GM20431 (cell line): ENCODE measurements around the gene STAT5B.
"Not testable (repeated sequence)": the region's sequence is repeated elsewhere in the genome, so short reads cannot be mapped to it uniquely, and the experiment has no call there.

Source experiments
- in situ Hi-C: fragments of 300-500 bp; cut with MseI, MboI; formaldehyde crosslinking; loops from one replicate; pipeline ENCODE4 v1.15.0; 2020; ENCODE audit warnings: low sequenced_read_pairs; ENCODE audit not compliant: unreplicated experiment

Gene STAT5B

DNA sequence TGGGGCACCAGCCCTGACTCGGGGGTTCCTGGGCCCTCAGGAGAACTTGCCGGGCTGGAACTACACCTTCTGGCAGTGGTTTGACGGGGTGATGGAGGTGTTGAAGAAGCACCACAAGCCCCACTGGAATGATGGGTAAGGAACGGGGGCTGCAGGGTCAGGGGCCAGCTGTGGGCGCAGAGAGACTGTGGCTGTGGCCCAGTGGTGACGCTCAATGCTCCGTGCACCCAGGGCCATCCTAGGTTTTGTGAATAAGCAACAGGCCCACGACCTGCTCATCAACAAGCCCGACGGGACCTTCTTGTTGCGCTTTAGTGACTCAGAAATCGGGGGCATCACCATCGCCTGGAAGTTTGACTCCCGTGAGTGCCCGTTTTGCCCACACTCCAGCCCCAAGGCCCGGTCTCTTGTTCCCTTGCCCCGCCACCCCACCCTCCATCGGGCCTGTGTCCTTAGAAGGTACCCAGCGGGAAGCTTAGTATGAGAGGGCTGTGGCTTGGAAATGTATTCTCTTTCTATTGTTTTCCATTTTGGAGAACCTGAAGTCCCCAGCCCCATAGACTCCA, 31.3 kb upstream of the STAT5B start:
- in situ Hi-C loops: no loop called here

- in situ Hi-C loops: no loop called here
These were observed 30.1 kb upstream of the STAT5B start for GRCh38 chr17:42306385-42306667.

DNA sequence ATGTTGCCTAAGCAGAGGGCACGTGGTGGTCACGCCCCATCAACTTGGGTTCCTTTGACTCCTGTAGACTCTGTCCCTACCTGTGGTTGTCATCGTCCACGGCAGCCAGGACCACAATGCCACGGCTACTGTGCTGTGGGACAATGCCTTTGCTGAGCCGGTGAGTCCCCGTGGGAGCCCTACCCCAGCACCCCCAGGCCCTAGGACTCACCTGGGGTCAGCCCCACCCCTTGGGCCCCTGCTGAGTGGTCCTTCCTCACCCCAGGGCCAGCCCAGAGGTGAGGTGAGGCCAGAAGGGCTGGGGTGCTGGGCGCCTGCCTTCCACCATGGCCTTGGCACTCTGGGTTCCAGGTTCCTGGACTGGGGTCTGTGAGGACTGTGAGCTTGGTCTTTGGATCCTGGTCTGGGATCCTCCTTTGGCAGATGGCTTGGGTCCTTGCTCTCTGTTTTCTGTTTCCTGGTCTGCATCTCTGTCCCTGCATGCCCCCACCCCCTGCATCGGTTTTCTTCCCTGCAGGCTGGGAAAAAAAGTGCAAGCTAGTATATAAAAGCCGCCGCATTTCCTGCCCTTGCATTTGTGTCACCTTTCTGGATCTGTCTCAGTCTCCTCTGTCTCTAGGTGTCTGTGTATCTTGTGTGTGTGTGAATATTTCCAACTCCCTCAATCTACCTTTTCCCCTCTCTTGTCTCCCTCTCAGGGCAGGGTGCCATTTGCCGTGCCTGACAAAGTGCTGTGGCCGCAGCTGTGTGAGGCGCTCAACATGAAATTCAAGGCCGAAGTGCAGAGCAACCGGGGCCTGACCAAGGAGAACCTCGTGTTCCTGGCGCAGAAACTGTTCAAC, 29.6 kb upstream of the STAT5B start:
- in situ Hi-C loops: no loop called here

DNA sequence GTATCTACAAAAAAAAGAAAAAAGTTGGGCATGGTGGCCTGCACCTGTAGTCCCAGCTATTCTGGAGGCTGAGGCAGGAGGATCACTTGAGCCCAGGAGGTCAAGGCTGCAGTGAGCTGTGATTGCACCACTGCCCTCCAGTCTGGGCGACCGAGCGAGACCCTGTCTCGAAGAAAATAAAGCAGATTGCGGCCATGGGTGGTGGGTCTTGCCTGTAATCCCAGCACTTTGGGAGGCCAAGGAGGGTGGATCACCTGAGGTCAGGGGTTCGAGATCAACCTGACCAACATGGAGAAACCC, 28.8 kb upstream of the STAT5B start:
- in situ Hi-C loops: not testable (repeated sequence)

GRCh38 chr17:42304187-42305030, 28.2 kb upstream of the STAT5B start:
- in situ Hi-C loops: no loop called here

DNA sequence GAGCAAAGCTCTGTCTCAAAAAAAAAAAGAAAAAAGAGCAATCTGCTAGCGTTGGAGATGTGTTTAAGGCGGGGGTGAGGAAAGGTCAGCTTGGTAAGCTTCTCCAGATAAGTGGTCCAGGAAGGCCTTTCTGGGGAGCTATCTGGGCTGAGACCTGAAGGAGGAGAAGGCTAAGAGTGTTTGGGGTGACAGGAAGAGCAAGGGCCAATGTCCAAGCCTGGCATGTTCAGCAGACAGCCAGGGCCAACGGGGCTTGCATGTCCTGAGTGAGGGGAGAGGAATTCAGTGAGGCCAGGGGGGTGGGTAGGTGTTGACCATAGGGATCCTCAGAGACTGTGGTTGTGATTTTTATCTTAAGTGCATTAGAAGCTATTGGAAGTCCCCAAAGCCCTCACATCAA, 27.5 kb upstream of the STAT5B start:
- in situ Hi-C loops: no loop called here

DNA sequence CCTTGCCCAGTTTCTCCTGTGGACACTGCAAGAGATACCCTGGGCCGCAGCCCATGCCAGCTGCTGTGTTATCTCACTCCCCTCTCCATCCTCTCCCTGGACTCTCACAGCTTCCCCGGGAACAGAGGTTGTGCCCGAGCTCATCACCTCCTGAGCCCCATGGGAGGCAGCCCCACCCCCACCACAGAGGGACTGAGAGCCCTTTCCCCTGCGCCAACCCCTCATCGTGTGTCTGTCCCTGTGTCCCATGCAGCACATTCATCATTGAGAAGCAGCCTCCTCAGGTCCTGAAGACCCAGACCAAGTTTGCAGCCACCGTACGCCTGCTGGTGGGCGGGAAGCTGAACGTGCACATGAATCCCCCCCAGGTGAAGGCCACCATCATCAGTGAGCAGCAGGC, 24.8 kb upstream of the STAT5B start:
- in situ Hi-C loops: no loop called here

- in situ Hi-C loops: not testable (repeated sequence)
These were observed 23.7 kb upstream of the STAT5B start for GRCh38 chr17:42299913-42300312.

DNA sequence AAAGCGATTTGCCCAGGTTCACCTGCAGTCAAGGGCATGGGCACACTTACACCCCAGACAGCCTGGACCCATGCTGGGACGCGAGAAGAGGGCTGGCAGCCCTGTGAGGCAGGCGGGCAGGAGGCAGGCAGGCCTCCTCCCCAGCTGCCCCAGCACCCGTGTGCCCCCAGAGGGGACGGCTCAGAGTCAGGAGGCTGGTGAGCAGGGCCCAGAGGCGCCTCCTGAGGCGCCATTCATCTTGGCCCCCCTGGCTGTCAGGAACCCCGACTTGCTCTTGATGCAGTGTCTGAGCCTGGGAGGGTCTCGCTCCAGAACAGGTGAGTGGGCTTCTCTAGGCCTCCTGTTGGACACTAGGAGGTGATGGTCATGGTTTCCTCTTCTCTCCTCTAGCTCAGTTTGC, 23.2 kb upstream of the STAT5B start:
- in situ Hi-C loops: not testable (repeated sequence)

- in situ Hi-C loops: not testable (repeated sequence)
These were observed 21.6 kb upstream of the STAT5B start for GRCh38 chr17:42297775-42298174.

GRCh38 chr17:42296012-42296411, 19.8 kb upstream of the STAT5B start:
- in situ Hi-C loops: no loop called here

DNA sequence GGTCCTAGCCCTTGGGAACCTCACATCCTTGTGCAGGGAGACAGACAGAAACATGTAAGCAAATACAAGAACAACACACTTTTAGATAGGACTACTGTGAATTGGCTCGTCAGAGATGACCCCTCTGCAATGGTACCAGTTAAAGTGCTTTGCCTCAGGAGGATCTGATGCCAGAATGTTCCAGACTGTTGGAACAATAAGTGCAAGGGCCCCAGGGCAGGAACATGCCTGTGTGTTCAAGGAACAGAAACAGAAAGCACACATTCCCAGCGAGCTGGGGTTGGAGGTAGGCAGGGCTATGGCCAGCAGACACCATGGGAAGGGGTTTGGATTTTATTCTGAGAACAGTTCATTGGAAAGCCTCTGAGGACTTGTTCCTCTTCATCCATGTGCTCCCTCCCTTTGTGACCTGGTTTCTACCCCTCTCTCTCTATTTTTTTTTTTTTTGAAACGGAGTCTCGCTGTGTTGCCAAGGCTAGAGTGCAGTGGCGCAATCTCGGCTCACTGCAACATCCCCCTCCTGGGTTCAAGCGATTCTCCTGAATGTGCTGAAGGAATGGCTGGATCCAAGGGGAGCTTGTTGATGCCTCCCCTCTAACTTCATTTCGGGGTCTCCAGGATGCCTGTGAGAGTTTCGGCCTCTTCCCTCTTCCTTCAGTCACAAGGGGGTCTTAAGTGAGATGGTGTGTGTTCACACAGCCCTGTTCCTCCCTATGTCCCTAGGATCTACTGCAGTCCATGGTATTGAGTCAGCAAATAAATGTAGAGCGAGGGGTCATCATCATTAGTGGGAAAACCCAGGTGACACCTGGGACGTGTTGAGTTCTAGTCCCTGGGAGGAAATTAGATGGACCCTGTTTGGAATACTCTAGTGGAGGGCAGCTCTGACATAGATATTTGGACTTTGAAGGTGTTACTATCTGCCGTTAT, 18.5 kb upstream of the STAT5B start:
- in situ Hi-C loops: no loop called here

DNA sequence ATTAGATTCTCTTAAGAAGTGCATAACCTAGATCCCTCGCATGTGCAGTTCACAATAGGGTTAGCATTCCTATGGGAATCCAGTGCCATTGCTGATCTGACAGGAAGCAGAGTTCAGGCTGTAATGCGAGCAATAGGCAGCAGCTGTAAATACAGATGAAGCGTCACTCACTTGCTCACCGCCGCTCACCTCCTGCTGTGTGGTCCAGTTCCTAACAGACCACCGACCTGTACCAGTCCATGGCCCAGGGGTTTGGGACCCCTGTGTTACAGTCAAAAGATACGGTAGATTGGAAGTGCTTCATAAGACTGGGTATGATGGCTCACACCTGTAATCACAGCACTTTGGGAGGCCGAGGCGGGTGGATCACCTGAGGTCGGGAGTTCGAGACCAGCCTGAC, 14.9 kb upstream of the STAT5B start:
- in situ Hi-C loops: no loop called here

GRCh38 chr17:42290577-42290976, 14.4 kb upstream of the STAT5B start:
- in situ Hi-C loops: no loop called here

DNA sequence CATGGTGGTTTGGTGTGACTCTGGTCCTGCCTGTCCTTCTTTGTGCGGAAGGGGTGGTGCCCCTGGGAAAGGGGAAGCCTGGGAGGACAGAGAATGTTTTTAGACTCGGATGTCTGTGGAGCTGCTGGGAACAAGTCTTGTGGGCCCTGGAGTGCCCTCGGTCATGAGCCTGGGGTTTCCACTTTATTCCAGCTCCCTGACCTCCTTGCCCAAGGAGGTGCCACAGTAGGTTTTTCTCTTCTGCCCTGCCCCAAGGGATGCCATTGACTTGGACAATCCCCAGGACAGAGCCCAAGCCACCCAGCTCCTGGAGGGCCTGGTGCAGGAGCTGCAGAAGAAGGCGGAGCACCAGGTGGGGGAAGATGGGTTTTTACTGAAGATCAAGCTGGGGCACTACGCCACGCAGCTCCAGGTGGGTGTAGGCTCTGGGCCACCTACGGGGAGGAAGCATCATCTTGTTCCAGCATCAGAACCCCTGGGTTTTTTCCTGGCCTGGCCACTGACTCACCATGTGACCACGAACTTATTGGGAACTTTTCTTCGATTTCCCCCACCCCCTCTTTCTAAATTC, 13.5 kb upstream of the STAT5B start:
- in situ Hi-C loops: no loop called here

- in situ Hi-C loops: no loop called here
These were observed 12.8 kb upstream of the STAT5B start for GRCh38 chr17:42288803-42289610.

DNA sequence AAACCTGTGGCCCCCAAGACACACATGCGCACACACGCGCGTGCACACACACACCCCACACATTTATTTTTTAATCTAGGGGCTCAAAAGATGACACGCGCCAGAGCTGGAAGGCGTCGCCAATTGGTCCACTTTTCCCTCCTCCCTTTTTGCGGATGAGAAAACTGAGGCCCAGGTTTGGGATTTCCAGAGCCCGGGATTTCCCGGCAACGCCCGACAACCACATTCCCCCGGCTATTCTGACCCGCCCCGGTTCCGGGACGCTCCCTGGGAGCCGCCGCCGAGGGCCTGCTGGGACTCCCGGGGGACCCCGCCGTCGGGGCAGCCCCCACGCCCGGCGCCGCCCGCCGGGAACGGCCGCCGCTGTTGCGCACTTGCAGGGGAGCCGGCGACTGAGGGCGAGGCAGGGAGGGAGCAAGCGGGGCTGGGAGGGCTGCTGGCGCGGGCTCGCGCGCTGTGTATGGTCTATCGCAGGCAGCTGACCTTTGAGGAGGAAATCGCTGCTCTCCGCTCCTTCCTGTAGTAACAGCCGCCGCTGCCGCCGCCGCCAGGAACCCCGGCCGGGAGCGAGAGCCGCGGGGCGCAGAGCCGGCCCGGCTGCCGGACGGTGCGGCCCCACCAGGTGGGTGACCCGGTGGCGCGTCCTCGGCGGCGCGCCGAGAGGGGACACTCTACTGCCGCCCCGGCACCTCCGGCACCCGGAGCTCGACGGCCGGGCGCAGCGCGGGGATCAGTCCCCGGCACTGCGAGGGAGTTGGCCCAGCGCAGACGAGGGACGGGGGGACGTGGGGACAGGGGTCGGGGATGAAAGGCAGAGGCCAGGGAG, 12.0 kb upstream of the STAT5B start, which contains the start of gene STAT5A:
Gene STAT5A (plus strand): TSS at position 522 of the 826 bp plus-strand sequence. CDS start 914 bp downstream, outside the sequence.
- in situ Hi-C loops: no loop called here

DNA sequence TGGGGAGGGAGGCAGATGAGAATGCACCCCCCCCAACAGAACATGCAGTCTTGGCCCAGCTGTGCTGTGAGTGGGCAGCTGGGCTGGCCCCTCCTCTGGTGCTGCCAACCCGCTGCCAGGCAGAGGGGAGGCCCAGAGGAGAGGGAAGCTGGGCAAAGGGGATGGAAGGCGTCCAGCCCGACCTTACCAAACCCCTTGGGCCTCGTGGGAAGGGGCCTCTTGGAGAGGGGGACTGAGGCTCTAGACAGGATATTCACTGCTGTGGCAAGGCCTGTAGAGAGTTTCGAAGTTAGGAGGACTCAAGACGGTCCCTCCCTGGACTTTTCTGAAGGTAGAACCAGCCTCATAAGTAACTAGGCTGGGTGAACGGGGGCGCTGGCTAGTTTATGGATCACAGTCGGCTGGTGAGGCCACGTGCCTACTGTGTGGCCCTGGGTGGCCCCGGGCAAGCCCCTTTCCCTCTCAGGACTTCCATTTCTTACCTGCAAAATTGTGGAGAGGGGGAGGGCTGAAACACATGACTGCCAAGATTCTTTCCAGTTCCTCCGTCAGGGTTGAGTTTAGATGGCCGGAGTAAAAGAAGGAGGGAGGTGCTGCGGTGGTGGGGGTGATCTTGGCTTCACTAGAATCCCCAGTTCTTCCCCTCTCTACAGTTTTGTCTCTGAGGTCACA, 11.2 kb upstream of the STAT5B start:
- in situ Hi-C loops: no loop called here
